IMR-90 (cell line): ENCODE data around the gene SLC31A1.

ENCODE experiments used
- CEBPB ChIP-seq: IDR thresholded peaks from 2 replicates; pipeline ENCODE4 v1.6.1; 2012; ENCODE audit warnings: low read depth, low read length, improper control_type of control experiment
- ELK1 ChIP-seq: fragments of 150-350 bp; IDR thresholded peaks from 2 replicates; pipeline ENCODE4 v1.6.1; 2016; ENCODE audit warnings: low read depth, mild to moderate bottlenecking, low read length, moderate library complexity, borderline replicate concordance
- FOS ChIP-seq: fragments of 150-350 bp; IDR thresholded peaks from 2 replicates; pipeline ENCODE4 v1.6.1; 2016; ENCODE audit warnings: low read depth, low read length
- MAFK ChIP-seq: IDR thresholded peaks from 2 replicates; pipeline ENCODE4 v1.6.1; 2012; ENCODE audit warnings: low read depth, low read length, improper control_type of control experiment
- MAZ ChIP-seq: IDR thresholded peaks from 2 replicates; pipeline ENCODE4 v1.6.1; 2012; ENCODE audit warnings: low read depth, mild to moderate bottlenecking, low read length, improper control_type of control experiment, moderate library complexity, borderline replicate concordance
- MXI1 ChIP-seq: IDR thresholded peaks from 2 replicates; pipeline ENCODE4 v1.6.1; 2012; ENCODE audit warnings: low read depth, mild to moderate bottlenecking, low read length, moderate library complexity, borderline replicate concordance
- NFE2L2 ChIP-seq: fragments of 150-350 bp; IDR thresholded peaks from 2 replicates; pipeline ENCODE4 v1.6.1; 2016; ENCODE audit warnings: low read depth, mild to moderate bottlenecking, low read length
- POLR2A ChIP-seq: IDR thresholded peaks from 2 replicates; pipeline ENCODE4 v1.6.1; 2012; ENCODE audit warnings: mild to moderate bottlenecking, low read depth, low read length
- RAD21 ChIP-seq: IDR thresholded peaks from 2 replicates; pipeline ENCODE4 v1.6.1; 2012; ENCODE audit warnings: low read length, improper control_type of control experiment
- RCOR1 ChIP-seq: IDR thresholded peaks from 2 replicates; pipeline ENCODE4 v1.6.1; 2012; ENCODE audit warnings: mild to moderate bottlenecking, low read length, improper control_type of control experiment; ENCODE audit not compliant: insufficient replicate concordance
- TF ChIP-seq, protein P1 (sequence below): conservative IDR thresholded peaks from 2 replicates; pipeline ENCODE4 v1.5.1; 2012; ENCODE audit warnings: mild to moderate bottlenecking, low read depth, low read length, improper control_type of control experiment

- TF ChIP-seq, protein P1, sequence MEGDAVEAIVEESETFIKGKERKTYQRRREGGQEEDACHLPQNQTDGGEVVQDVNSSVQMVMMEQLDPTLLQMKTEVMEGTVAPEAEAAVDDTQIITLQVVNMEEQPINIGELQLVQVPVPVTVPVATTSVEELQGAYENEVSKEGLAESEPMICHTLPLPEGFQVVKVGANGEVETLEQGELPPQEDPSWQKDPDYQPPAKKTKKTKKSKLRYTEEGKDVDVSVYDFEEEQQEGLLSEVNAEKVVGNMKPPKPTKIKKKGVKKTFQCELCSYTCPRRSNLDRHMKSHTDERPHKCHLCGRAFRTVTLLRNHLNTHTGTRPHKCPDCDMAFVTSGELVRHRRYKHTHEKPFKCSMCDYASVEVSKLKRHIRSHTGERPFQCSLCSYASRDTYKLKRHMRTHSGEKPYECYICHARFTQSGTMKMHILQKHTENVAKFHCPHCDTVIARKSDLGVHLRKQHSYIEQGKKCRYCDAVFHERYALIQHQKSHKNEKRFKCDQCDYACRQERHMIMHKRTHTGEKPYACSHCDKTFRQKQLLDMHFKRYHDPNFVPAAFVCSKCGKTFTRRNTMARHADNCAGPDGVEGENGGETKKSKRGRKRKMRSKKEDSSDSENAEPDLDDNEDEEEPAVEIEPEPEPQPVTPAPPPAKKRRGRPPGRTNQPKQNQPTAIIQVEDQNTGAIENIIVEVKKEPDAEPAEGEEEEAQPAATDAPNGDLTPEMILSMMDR = no peak
- TF ChIP-seq POLR2A = no peak
- no peak for TF ChIP-seq MXI1
- TF ChIP-seq MAFK = no peak
- TF ChIP-seq RAD21 = no peak
- TF ChIP-seq FOS = no peak
- no peak for TF ChIP-seq RCOR1
- no peak for TF ChIP-seq CEBPB
- no peak for TF ChIP-seq MAZ
- TF ChIP-seq ELK1 = no peak
- TF ChIP-seq NFE2L2 = no peak
Observed at GRCh38 chr9:113237026-113237425, 15.7 kb downstream of the SLC31A1 start.
